ENCODE results near the gene SH3GLB1.
"Not testable (repeated sequence)": the region's sequence is repeated elsewhere in the genome, so short reads cannot be mapped to it uniquely, and the experiment has no call there.

Gene SH3GLB1

DNA sequence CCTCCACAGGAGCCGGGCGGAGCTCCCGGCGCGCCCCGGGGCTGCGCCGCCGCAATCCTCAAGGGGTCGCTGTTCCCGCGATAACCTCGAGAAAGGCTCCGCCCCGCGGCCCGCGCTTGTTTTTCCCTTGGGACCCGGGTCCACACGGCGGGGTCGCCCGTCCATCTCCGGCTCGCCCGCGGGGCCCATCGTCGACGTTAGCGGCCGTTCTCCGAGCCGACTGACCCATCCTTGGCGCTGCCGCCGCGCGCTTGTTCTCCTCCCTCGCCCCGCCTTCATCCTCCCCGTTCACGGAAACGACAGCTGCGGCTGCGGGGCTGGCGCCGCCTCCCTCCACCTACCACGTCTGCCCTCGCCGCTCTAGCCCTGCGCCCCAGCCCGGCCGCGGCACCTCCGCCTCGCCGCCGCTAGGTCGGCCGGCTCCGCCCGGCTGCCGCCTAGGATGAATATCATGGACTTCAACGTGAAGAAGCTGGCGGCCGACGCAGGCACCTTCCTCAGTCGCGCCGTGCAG, at the start of gene SH3GLB1:
Gene SH3GLB1 (plus strand): TSS at position 119 of the 514 bp plus-strand sequence. CDS start 324 bp downstream, at position 443.
- peak; percentile 94 for DNase-seq

- not testable (repeated sequence) for DNase-seq
These were observed 46.0 kb upstream of the SH3GLB1 start for GRCh38 chr1:86658381-86658780.

DNA sequence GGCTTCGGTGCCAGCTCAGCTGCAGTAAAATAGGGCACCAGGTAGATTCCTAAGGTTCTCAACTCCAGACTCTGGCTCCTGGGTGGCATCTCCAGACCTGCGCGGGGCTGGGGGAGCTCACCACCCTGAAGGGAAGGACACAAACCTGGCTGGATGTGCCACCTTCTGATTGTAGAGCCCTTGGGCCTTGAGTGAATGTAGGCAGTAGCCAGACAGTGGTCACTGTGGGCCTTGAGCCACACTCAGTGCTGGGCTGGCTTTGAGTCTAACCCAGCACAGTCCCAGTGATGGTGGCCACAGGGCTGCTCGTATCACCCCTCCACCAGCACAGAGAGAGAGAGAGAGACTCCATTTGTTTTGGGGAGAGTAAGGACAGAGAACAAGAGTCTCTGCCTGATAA, 38.0 kb upstream of the SH3GLB1 start:
- no peak for DNase-seq

GRCh38 chr1:86687595-86687994, 16.8 kb upstream of the SH3GLB1 start:
- no peak for DNase-seq

- no peak for DNase-seq
These were observed 11.7 kb upstream of the SH3GLB1 start for GRCh38 chr1:86692641-86693040.

DNA sequence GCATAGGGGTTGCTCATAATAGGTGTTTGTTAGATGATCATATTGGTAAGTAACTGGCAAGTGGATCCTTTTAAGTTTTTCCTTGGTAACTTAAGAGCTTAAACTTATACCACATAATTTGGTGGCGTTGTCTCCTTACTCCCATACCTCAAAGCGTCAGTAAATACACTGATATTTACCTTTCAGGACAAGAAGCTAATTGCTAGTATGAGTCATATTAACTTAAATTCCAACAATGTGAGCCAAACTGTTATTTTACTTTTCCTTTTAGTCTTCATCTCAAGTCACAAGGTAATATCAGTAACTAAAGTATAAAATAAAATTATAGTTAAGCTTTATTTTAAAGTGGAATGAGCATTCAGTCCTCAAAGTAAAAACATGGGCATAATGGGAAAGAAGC, 9.0 kb upstream of the SH3GLB1 start:
- no peak for DNase-seq

DNA sequence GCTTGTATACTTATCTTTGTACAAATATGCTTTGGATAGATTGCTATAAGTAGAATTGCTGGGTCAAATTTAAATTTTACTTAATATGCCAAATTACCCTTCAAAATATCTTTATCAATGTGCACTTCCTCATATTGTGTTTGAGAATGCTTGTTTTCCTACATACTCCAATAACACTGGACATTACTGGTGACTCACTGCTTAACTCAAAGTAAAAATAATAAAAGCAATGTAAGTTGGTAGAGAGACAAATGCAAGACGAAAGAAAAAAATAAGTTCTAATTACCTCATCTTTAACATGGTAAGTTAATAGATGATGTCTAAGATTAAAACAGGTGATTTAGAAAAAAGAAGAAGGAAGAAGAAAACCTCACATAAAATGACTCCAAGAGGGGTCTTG, 7.9 kb upstream of the SH3GLB1 start:
- no peak for DNase-seq

GRCh38 chr1:86699186-86699585, 5.2 kb upstream of the SH3GLB1 start:
- no peak for DNase-seq

- no peak for DNase-seq
These were observed 2.6 kb upstream of the SH3GLB1 start for GRCh38 chr1:86701731-86702130.

GRCh38 chr1:86702954-86703494, 1.4 kb upstream of the SH3GLB1 start:
- not testable (repeated sequence) for DNase-seq

DNA sequence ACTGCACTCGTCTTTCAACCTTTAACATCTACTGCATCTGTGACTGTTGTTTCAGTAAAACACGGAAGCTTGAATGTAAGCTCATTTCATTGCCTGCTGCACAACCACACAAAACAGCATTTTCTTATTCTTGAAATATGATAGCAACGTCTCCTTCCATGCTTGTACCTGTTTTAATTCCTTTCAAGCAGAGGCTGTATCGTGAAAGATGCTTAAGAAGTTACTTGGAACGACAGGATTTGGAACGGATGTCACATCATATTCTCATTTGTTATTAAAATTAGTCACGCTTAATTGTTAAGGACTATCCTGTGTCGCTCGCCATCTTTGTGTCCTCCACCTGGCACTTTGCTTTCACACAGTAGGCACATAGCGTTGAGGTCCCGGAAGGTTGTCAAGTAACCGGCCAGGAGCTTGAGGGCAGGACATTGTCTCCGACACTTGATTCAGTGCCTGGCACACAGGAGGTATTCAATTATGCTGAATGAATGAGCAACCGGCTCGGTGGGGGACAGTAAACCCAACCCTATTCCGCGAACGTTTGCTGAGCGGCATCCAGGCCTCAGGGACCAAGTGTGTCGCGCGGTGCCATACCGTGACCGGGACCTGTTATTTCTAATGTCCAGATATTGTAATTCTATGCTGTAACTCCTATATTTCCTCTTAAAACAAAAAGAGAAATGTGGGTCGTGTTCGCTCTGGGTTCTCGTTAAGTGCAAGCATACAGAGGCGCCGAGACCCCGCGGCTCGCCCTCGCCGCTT, 499 bp upstream of the SH3GLB1 start:
- DNase-seq, result peak; percentile 60

- no peak for DNase-seq
These were observed 742 bp downstream of the SH3GLB1 start for GRCh38 chr1:86704972-86705664.

DNA sequence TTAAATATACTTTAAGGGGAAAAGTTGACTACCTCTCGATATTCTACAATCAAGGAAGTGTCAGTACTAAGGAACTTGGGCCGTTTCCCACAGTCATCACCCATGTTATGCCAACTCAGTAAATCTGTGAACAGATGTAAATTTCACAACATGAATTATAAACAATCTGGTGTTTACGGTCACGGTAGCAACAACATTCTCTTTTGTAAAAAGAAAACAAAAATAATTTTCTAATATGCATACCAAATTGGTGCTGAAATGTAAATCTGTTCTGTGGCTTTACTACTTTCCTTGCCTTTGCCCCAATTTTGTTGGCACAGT, 1.2 kb downstream of the SH3GLB1 start:
- DNase-seq, result no peak

GRCh38 chr1:86706018-86706635, 1.8 kb downstream of the SH3GLB1 start:
- DNase-seq, result no peak

DNA sequence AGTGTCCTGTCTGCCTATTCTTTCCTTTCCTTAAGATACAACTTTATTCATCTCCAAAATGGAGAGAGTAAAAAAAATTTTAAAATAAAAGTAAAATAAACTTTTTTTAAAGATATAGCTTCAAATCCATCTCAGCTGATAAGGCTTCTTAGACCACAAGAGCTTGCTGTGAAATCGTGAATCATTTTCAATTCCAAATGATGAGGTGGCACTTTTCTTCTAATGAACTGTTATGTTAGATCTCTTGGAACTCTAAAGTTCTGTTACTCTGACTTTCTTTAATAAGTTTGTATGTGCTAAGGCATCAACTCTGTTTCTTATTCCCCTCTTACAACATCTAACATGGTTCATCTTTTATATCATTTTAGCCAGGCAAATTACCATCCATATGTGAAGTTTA, 4.5 kb downstream of the SH3GLB1 start:
- DNase-seq, result no peak

GRCh38 chr1:86712088-86712860, 7.9 kb downstream of the SH3GLB1 start:
- DNase-seq, result no peak

- DNase-seq, result no peak
These were observed 9.1 kb downstream of the SH3GLB1 start for GRCh38 chr1:86713477-86713876.

DNA sequence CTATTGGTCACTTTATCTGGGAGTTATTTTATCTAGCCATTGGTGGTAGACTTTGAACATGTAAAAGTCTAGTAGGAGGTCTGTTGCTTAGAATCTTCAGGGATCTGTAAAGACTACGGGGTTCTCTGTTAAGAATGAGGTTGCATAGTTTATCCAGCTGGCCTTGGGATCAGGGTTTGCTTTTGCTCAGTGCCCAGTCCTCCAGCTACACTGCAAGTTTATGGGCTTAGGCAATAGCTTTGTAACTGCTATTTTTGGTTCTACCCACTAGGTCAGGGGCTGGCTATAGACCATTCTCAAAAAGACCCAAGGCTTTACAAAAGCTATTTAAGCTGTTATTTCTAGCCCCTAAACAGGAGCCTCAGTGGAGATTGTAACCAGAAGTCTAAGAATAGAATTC, 9.8 kb downstream of the SH3GLB1 start:
- DNase-seq, result no peak

DNA sequence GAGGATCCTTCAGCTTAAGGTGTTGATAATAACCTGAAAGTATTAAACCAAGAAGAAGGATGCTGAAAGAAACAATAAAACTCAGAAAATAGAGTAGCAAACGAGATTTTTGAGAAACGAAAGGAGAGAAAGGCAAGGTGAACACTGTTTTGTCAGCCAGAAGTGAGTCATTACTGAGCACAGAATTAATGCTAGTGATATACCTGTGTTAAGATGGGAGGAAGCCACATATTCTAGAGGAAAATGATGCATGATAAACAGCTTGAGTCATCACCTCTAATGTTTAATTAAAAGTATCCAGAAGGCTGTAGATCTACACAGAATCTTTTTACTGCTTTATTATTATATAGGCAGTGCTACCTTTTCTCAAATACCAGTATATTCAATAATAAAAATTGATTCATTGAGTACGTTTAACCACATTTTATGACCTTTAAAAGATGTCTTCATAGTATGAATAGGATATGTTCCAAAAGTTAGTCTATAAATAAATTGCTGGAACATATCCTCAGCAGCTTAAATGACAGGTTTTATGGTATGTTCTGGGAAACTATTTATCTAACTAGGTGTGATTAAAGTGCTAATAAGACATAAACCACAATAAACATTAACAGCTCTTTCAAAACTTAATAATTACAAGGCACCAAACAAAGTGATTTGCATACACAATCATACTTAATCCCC, 10.3 kb downstream of the SH3GLB1 start:
- no peak for DNase-seq

DNA sequence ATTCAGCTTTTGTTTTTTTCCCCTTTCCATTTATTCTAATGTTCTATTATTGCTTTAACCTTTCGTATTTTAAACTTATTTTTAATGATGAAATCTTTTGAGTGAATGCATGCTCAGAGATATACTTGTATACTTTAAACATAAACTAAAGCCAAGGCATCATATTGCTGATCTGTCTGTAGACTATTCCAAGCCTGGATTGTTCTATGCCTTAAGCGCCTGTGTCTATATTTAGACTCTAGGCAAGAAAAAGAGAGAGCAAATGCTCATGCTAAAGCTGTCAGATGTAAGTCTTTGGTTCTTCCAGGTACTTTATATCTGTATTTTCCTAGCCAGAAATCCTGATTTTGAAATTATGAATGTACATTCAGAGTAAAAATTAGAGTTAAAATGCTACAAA, 14.4 kb downstream of the SH3GLB1 start:
- no peak for DNase-seq

- DNase-seq, result no peak
These were observed 27.0 kb downstream of the SH3GLB1 start for GRCh38 chr1:86731416-86731815.

GRCh38 chr1:86733340-86733739, 29.0 kb downstream of the SH3GLB1 start:
- no peak for DNase-seq
